ENCODE results near the gene MAN1A1.

GRCh38 chr6:119350952-119351372, 1.4 kb upstream of the MAN1A1 start:
- peak; percentile 77 for TF ChIP-seq CTCF (conservative IDR thresholded peaks at IDR 0.05; ENCODE audit: low read length)
- no peak for TF ChIP-seq EZH2phosphoT487 (IDR thresholded peaks at IDR 0.05; ENCODE audit: borderline replicate concordance)

Data from Loucy (cell line).